ENCODE results near the gene FCHO2.
"Not testable (repeated sequence)": the region's sequence is repeated elsewhere in the genome, so short reads cannot be mapped to it uniquely, and the experiment has no call there.

FCHO2 gene

GRCh38 chr5:72994578-72994977 is 38.7 kb downstream of the FCHO2 start:
- TF ChIP-seq CTCF (conservative IDR thresholded peaks at IDR 0.05) (no peak), ZFX (IDR thresholded peaks at IDR 0.05) (no peak)
- H3K27ac ChIP-seq, result no peak overlapping the region

- TF ChIP-seq CTCF (conservative IDR thresholded peaks at IDR 0.05) (no peak), ZFX (IDR thresholded peaks at IDR 0.05) (no peak)
- no peak overlapping the region for H3K27ac ChIP-seq
These were observed 40.8 kb downstream of the FCHO2 start for GRCh38 chr5:72996632-72997031.

GRCh38 chr5:72999916-73000315 is 44.1 kb downstream of the FCHO2 start:
- TF ChIP-seq ZFX (IDR thresholded peaks at IDR 0.05), result no peak
- TF ChIP-seq CTCF (conservative IDR thresholded peaks at IDR 0.05), result no peak

GRCh38 chr5:73005886-73006285 is 50.0 kb downstream of the FCHO2 start:
- no peak for TF ChIP-seq ZFX (IDR thresholded peaks at IDR 0.05)
- no peak for TF ChIP-seq CTCF (conservative IDR thresholded peaks at IDR 0.05)
- H3K27ac ChIP-seq, result no peak overlapping the region

More at GRCh38 chr5:72999916-73000315, 44.1 kb downstream of the FCHO2 start:
- H3K27ac ChIP-seq, result no peak overlapping the region

- TF ChIP-seq ZFX (IDR thresholded peaks at IDR 0.05) (no peak), CTCF (conservative IDR thresholded peaks at IDR 0.05) (no peak)
- no peak overlapping the region for H3K27ac ChIP-seq
These were observed 51.2 kb downstream of the FCHO2 start for GRCh38 chr5:73007051-73007450.

- TF ChIP-seq CTCF (conservative IDR thresholded peaks at IDR 0.05) (no peak), ZFX (IDR thresholded peaks at IDR 0.05) (no peak)
- H3K27ac ChIP-seq, result no peak overlapping the region
These were observed 53.0 kb downstream of the FCHO2 start for GRCh38 chr5:73008831-73009230.

- H3K27ac ChIP-seq, result not testable (repeated sequence)
These were observed 55.8 kb downstream of the FCHO2 start for GRCh38 chr5:73011612-73012011.

GRCh38 chr5:73018892-73019291 is 63.1 kb downstream of the FCHO2 start:
- TF ChIP-seq ZFX (IDR thresholded peaks at IDR 0.05) (no peak), CTCF (conservative IDR thresholded peaks at IDR 0.05) (no peak)
- H3K27ac ChIP-seq, result no peak overlapping the region

Data from C4-2B (cell line).